Nephron progenitor cell (in vitro differentiated cells): ENCODE data around the gene GATA3.

Experiments used
- DNase-seq: peaks from one replicate; pipeline ENCODE4 v3.0.0; 2021
- H3K27ac Mint-ChIP-seq: 2 replicates; pipeline ENCODE4 v1.8.0; 2021; ENCODE audit warnings: mild to moderate bottlenecking, moderate library complexity, mixed read lengths
- H3K27me3 Mint-ChIP-seq: 2 replicates; pipeline ENCODE4 v1.8.0; 2021; ENCODE audit warnings: mild to moderate bottlenecking, low read depth, mixed read lengths; ENCODE audit not compliant: poor library complexity
- H3K36me3 Mint-ChIP-seq: 2 replicates; pipeline ENCODE4 v1.8.0; 2021; ENCODE audit warnings: low read depth, mixed read lengths
- H3K4me1 Mint-ChIP-seq: 2 replicates; pipeline ENCODE4 v1.8.0; 2021; ENCODE audit warnings: mixed read lengths
- H3K4me3 Mint-ChIP-seq: 2 replicates; pipeline ENCODE4 v1.8.0; 2021; ENCODE audit warnings: mild to moderate bottlenecking, moderate library complexity, mixed read lengths
- H3K9me3 Mint-ChIP-seq: 2 replicates; pipeline ENCODE4 v1.8.0; 2021; ENCODE audit warnings: mild to moderate bottlenecking, moderate library complexity, mixed read lengths
- CTCF ChIP-seq: fragments of 200-600 bp; sonication (generic); IDR thresholded peaks from 2 replicates; pipeline ENCODE4 v1.5.0; 2021; ENCODE audit warnings: antibody characterized with exemption

GATA3 gene

GRCh38 chr10:8032558-8032957 is 21.9 kb upstream of the GATA3 start:
- Mint-ChIP-seq H3K36me3 (no peaks in the 10 kb centered on the region), H3K9me3 (peaks cover 4% of the 10 kb centered on the region), H3K4me3 (no peak overlapping the region), H3K27me3 (peaks cover 86% of the 10 kb centered on the region), H3K4me1 (peaks cover 15% of the 10 kb centered on the region), H3K27ac (no peak overlapping the region)
- DNase-seq = no peak
- no peak for TF ChIP-seq CTCF

DNA sequence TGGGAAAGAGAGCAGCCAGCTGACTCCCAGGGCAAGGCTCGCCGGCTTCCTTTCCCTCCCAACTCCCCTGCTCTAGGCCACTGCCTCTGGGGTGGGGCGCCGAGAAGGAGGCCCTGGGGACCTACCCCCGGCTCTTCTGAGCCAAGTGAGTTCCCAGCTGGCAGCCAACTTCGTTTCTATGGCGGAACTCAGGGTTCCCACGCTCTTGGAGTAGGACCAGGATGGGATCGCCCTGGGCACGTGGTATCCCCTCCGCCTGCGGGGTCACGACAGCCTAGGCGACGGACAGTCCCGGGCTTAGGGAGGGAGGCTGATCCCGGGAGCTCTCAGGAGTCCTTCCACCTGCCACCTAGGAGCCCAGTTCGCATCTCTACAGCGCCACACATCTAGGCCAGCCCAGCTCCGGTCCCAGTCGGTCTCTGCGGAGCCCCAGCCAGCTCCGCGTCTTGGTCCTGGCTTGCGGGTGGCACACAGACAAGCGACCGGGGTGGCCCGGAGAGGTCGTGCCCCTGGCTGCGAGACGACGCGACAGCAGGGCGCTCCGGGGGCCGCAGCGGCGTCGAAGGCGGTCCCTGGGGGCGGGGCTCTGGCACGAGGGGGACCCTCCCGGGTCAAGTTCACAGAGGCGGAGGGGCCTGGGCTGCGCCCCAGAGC is 20.5 kb upstream of the GATA3 start:
- Mint-ChIP-seq H3K4me3 (peak overlapping the region; percentile 38), H3K9me3 (peaks cover 4% of the 10 kb centered on the region), H3K27me3 (peaks cover 96% of the 10 kb centered on the region), H3K36me3 (no peaks in the 10 kb centered on the region), H3K27ac (no peak overlapping the region), H3K4me1 (peaks cover 23% of the 10 kb centered on the region)
- peak; percentile 46 for DNase-seq
- TF ChIP-seq CTCF = no peak

DNA sequence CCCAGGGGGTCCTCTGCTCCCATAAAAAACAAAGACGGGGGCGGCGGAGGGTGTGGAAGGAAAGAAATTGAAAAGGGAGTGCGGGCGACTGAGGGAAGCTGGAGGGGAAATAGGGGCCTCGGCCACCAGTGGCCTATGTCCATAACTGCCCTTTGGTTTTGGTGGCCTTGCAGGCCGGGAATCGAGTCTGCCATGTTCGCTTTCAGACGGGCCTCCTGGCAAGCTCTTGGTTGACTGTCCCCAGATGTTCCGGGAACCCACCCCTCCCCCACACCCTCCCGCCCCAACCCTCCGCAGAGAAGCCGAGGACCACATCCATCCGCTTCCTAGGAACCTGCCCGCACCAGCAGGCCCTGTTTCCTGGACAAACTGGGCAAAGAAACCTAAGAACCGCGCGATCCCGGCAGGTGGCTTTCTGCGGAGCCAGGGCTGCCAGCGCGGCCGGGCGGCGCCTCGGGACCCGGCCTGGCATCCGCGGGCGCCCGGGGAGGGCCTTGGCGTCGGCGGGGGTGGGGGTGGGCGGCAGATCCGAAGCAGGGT is 20.0 kb upstream of the GATA3 start:
- H3K4me3 Mint-ChIP-seq = peak overlapping the region; percentile 64
- no peaks in the 10 kb centered on the region for H3K36me3 Mint-ChIP-seq
- H3K27ac Mint-ChIP-seq = no peak overlapping the region
- H3K27me3 Mint-ChIP-seq = peaks cover 98% of the 10 kb centered on the region
- peaks cover 23% of the 10 kb centered on the region for H3K4me1 Mint-ChIP-seq
- H3K9me3 Mint-ChIP-seq = peaks cover 4% of the 10 kb centered on the region
- no peak for TF ChIP-seq CTCF
- peak; percentile 26 for DNase-seq

DNA sequence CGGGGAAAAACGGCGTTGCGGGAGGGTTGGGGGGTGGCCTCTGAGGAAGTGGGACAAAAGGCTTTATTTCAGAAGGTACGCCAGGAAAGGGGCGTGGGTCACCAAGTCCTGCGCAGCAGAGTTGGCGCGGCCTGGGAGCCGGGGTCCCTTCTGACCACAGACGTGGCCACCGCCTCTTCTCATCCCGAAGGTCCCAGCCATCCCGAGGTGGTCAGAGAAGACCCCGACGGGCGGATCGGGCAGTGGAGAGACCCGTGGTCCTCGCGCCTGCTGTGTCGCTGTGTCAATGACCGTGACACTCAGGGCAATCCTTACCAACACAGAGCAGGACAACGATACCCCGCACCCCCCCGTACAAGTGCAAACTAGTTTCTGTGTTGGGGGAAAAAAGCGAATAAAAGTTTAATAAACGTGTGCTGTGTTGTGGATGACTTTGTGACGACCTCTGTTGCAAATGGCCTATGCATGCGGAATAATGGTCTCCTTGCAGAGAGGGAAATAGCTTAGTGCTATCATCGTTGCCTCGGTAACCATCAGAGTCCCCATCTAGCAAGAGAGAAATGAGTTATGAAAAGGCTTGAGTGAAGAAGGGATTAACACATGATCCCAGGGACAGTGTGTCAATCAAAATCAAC is 19.4 kb upstream of the GATA3 start:
- peaks cover 23% of the 10 kb centered on the region for H3K4me1 Mint-ChIP-seq
- H3K27me3 Mint-ChIP-seq = peaks cover 100% of the 10 kb centered on the region
- TF ChIP-seq CTCF = no peak
- peaks cover 4% of the 10 kb centered on the region for H3K9me3 Mint-ChIP-seq
- no peaks in the 10 kb centered on the region for H3K36me3 Mint-ChIP-seq
- DNase-seq = peak; percentile 14
- peak overlapping the region; percentile 64 for H3K4me3 Mint-ChIP-seq
- no peak overlapping the region for H3K27ac Mint-ChIP-seq

DNA sequence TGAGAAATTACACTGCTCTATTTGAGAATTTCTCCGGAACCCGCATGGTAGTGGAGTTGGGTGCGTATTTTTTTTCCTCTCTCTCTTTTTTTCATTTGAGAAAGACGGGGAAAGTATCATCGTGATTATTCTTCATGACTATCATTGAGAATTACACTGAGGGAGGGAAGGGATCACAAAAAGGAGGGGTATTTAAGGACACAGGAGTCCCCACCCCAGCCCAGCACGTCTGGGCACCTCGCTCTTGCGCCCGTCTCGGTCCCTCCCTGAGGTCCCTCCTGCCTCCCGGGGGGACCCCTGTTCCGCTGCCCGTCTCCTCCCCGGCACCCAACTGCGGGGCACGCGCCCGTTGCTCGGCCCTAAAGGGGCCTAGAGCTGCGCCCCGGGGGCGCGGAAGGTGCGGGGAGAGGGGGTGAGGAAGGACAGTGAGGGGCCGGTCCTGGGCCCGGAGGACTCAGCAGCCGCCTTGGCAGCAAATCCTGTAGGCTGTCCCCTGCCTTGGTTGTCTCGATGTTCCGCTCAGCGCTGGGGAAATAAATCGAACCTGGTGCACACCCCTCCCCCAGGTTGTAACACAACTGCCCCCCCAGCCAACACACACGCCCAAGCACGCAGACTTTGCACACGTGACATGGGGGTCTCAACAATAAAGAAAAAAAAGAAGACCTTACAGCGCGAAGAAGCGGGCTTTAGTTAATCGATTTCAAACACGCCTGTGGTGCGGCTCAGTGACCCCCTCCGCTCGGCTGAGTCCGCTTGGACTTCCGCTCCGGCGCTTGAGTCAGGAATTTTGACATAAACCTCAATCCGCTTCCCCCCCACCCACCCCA is 18.6 kb upstream of the GATA3 start:
- no peaks in the 10 kb centered on the region for H3K36me3 Mint-ChIP-seq
- DNase-seq = peak; percentile 28
- H3K4me1 Mint-ChIP-seq = peaks cover 23% of the 10 kb centered on the region
- H3K9me3 Mint-ChIP-seq = peaks cover 4% of the 10 kb centered on the region
- H3K4me3 Mint-ChIP-seq = peak overlapping the region; percentile 64
- H3K27ac Mint-ChIP-seq = no peak overlapping the region
- TF ChIP-seq CTCF = no peak
- H3K27me3 Mint-ChIP-seq = peaks cover 100% of the 10 kb centered on the region
